WTC11 (cell line): ENCODE measurements around the gene TRIOBP. TPM values are rescaled to one million over a fixed set of nuclear protein-coding genes. Genes with fewer than 3 reads are reported as not detected.

ENCODE experiments used
- AFF4 ChIP-seq: sonication (generic); formaldehyde crosslinking; IDR thresholded peaks from 2 replicates; pipeline ENCODE4 v1.8.1; 2023; ENCODE audit warnings: mild to moderate bottlenecking, missing genetic modification reagents, borderline replicate concordance
- ATF1 ChIP-seq: sonication (generic); formaldehyde crosslinking; IDR thresholded peaks from 2 replicates; pipeline ENCODE4 v1.8.1; 2023; ENCODE audit warnings: mild to moderate bottlenecking, moderate library complexity, missing genetic modification reagents
- CREM ChIP-seq: sonication (generic); formaldehyde crosslinking; IDR thresholded peaks from 2 replicates; pipeline ENCODE4 v1.8.1; 2022; ENCODE audit warnings: mild to moderate bottlenecking, missing genetic modification reagents, moderate library complexity
- ELF4 ChIP-seq: sonication (generic); formaldehyde crosslinking; IDR thresholded peaks from 2 replicates; pipeline ENCODE4 v1.8.1; 2022; ENCODE audit warnings: low read depth, mild to moderate bottlenecking, moderate library complexity, missing genetic modification reagents
- FOXJ3 ChIP-seq: sonication (generic); formaldehyde crosslinking; IDR thresholded peaks from 2 replicates; pipeline ENCODE4 v1.9.0; 2021; ENCODE audit warnings: missing genetic modification reagents, mild to moderate bottlenecking, borderline replicate concordance
- FOXK1 ChIP-seq: sonication (generic); formaldehyde crosslinking; IDR thresholded peaks from 2 replicates; pipeline ENCODE4 v1.8.0; 2022; ENCODE audit warnings: mild to moderate bottlenecking, moderate library complexity, missing genetic modification reagents
- GRHL2 ChIP-seq: fragments of 250-450 bp; sonication (Bioruptor Pico); IDR thresholded peaks from 2 replicates; pipeline ENCODE4 v1.8.0; 2022; ENCODE audit warnings: mild to moderate bottlenecking, moderate library complexity; ENCODE audit not compliant: insufficient replicate concordance, severe bottlenecking
- IRF2 ChIP-seq: sonication (generic); formaldehyde crosslinking; IDR thresholded peaks from 2 replicates; pipeline ENCODE4 v1.8.0; 2022; ENCODE audit warnings: low read depth, missing genetic modification reagents, borderline replicate concordance
- JUN ChIP-seq: sonication (generic); formaldehyde crosslinking; IDR thresholded peaks from 2 replicates; pipeline ENCODE4 v1.8.0; 2023; ENCODE audit warnings: mild to moderate bottlenecking, missing genetic modification reagents
- MYBL2 ChIP-seq: sonication (generic); formaldehyde crosslinking; IDR thresholded peaks from 2 replicates; pipeline ENCODE4 v1.8.1; 2023; ENCODE audit warnings: mild to moderate bottlenecking, moderate library complexity, missing genetic modification reagents
- NFYB ChIP-seq: sonication (generic); formaldehyde crosslinking; conservative IDR thresholded peaks from 2 replicates; pipeline ENCODE4 v1.8.0; 2022; ENCODE audit warnings: low read depth, missing genetic modification reagents
- NR2C2 ChIP-seq: sonication (generic); formaldehyde crosslinking; IDR thresholded peaks from 2 replicates; pipeline ENCODE4 v1.8.0; 2022; ENCODE audit warnings: mild to moderate bottlenecking, missing genetic modification reagents
- OVOL2 ChIP-seq: fragments of 250-450 bp; sonication (Bioruptor Pico); IDR thresholded peaks from 2 replicates; pipeline ENCODE4 v1.9.0; 2021; ENCODE audit warnings: mild to moderate bottlenecking, borderline replicate concordance
- PRDM15 ChIP-seq: sonication (generic); formaldehyde crosslinking; IDR thresholded peaks from 2 replicates; pipeline ENCODE4 v1.8.0; 2022; ENCODE audit warnings: missing genetic modification reagents
- SMAD3 ChIP-seq: sonication (generic); formaldehyde crosslinking; IDR thresholded peaks from 2 replicates; pipeline ENCODE4 v1.8.0; 2022; ENCODE audit warnings: missing genetic modification reagents, mild to moderate bottlenecking, borderline replicate concordance
- TEAD4 ChIP-seq: sonication (generic); formaldehyde crosslinking; IDR thresholded peaks from 2 replicates; pipeline ENCODE4 v1.8.0; 2022; ENCODE audit warnings: mild to moderate bottlenecking, missing genetic modification reagents
- ZNF219 ChIP-seq: sonication (generic); formaldehyde crosslinking; IDR thresholded peaks from 2 replicates; pipeline ENCODE4 v1.8.0; 2023; ENCODE audit warnings: missing genetic modification reagents, mild to moderate bottlenecking, borderline replicate concordance
- ZNF671 ChIP-seq: fragments of 250-450 bp; sonication (Bioruptor Pico); IDR thresholded peaks from 2 replicates; pipeline ENCODE4 v1.8.0; 2021; ENCODE audit warnings: mild to moderate bottlenecking
- total RNA-seq: library from RNA; stranded (reverse); gene quantifications from 3 replicates; pipeline ENCODE4 v1.2.3, GENCODE V29; 2021
- TF ChIP-seq, protein P1 (sequence below): sonication (generic); formaldehyde crosslinking; IDR thresholded peaks from 2 replicates; pipeline ENCODE4 v1.8.1; 2022; ENCODE audit warnings: mild to moderate bottlenecking, missing genetic modification reagents, moderate library complexity, borderline replicate concordance
- TF ChIP-seq, protein P2 (sequence below): fragments of 200-600 bp; IDR thresholded peaks from 2 replicates; pipeline ENCODE4 v1.8.0; 2022; ENCODE audit warnings: antibody characterized with exemption
- TF ChIP-seq, protein P3 (sequence below): sonication (generic); formaldehyde crosslinking; IDR thresholded peaks from 2 replicates; pipeline ENCODE4 v1.8.0; 2022; ENCODE audit warnings: mild to moderate bottlenecking, missing genetic modification reagents
- TF ChIP-seq, protein P4 (sequence below): fragments of 250-450 bp; sonication (Bioruptor Pico); conservative IDR thresholded peaks from 2 replicates; pipeline ENCODE4 v1.9.0; 2021; ENCODE audit warnings: mild to moderate bottlenecking
- TF ChIP-seq, protein P5 (sequence below): sonication (generic); formaldehyde crosslinking; IDR thresholded peaks from 2 replicates; pipeline ENCODE4 v1.8.1; 2023; ENCODE audit warnings: mild to moderate bottlenecking, missing genetic modification reagents

Gene TRIOBP
- total RNA-seq, 1 experiment from 2014 or later, result 54.0 TPM

DNA sequence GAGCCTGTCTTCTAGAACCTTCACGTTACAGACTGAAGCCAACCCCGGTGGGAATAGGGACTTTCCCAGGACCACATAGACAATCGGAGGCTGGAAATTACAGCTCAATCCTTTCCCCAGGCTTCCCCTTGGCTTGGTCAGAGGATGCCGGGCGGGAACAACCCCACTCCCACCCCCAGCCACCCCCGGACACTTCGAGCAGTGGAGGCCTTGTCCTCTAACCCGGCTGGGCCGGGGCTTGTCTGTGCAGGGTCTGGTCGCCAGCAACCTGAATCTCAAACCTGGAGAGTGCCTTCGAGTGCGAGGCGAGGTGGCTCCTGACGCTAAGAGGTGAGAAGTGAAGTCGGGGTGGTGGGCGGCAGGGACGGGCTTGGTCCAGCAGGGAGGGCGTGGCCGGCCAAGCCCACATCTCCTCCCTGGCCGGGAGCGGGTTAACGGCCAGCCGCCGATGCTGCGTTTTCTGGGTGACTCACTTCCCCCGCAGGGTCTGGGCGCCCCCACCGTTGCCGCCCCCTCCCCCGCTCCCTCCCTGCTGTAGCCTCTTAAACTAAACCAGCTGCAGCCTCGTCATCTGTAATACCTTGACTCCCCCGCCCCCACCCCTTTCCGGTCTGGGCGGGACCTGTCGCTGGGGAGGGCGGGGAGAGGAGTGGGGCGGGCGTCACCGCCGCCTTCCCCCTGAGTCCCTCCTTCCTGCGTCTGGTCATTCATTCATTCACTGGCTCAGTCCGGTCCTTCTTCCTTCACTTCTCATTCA, 19.9 kb upstream of the TRIOBP start (continued):
- TF ChIP-seq JUN (CRISPR knock-in tag) (no peak), ZNF219 (CRISPR knock-in tag) (no peak), AFF4 (CRISPR knock-in tag) (no peak), ELF4 (CRISPR knock-in tag) (no peak), CREM (CRISPR knock-in tag) (no peak; the same call in 1 of the 2 replicates), FOXJ3 (no peak), TEAD4 (no peak), PRDM15 (CRISPR knock-in tag) (no peak), SMAD3 (CRISPR knock-in tag) (no peak), FOXK1 (CRISPR knock-in tag) (peak; percentile 70; the same call in 1 of the 2 replicates), ZNF671 (no peak), MYBL2 (no peak), OVOL2 (no peak), NFYB (CRISPR knock-in tag) (no peak), GRHL2 (no peak), ATF1 (CRISPR knock-in tag) (no peak), NR2C2 (CRISPR knock-in tag) (no peak), IRF2 (CRISPR knock-in tag) (no peak)
- TF ChIP-seq, protein P1, sequence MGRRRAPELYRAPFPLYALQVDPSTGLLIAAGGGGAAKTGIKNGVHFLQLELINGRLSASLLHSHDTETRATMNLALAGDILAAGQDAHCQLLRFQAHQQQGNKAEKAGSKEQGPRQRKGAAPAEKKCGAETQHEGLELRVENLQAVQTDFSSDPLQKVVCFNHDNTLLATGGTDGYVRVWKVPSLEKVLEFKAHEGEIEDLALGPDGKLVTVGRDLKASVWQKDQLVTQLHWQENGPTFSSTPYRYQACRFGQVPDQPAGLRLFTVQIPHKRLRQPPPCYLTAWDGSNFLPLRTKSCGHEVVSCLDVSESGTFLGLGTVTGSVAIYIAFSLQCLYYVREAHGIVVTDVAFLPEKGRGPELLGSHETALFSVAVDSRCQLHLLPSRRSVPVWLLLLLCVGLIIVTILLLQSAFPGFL (CRISPR knock-in tag), result no peak
- TF ChIP-seq, protein P2, sequence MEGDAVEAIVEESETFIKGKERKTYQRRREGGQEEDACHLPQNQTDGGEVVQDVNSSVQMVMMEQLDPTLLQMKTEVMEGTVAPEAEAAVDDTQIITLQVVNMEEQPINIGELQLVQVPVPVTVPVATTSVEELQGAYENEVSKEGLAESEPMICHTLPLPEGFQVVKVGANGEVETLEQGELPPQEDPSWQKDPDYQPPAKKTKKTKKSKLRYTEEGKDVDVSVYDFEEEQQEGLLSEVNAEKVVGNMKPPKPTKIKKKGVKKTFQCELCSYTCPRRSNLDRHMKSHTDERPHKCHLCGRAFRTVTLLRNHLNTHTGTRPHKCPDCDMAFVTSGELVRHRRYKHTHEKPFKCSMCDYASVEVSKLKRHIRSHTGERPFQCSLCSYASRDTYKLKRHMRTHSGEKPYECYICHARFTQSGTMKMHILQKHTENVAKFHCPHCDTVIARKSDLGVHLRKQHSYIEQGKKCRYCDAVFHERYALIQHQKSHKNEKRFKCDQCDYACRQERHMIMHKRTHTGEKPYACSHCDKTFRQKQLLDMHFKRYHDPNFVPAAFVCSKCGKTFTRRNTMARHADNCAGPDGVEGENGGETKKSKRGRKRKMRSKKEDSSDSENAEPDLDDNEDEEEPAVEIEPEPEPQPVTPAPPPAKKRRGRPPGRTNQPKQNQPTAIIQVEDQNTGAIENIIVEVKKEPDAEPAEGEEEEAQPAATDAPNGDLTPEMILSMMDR, result no peak
- TF ChIP-seq, protein P3, sequence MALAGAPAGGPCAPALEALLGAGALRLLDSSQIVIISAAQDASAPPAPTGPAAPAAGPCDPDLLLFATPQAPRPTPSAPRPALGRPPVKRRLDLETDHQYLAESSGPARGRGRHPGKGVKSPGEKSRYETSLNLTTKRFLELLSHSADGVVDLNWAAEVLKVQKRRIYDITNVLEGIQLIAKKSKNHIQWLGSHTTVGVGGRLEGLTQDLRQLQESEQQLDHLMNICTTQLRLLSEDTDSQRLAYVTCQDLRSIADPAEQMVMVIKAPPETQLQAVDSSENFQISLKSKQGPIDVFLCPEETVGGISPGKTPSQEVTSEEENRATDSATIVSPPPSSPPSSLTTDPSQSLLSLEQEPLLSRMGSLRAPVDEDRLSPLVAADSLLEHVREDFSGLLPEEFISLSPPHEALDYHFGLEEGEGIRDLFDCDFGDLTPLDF (CRISPR knock-in tag), result peak; percentile 53; the same call in 1 of the 2 replicates
- TF ChIP-seq, protein P4, sequence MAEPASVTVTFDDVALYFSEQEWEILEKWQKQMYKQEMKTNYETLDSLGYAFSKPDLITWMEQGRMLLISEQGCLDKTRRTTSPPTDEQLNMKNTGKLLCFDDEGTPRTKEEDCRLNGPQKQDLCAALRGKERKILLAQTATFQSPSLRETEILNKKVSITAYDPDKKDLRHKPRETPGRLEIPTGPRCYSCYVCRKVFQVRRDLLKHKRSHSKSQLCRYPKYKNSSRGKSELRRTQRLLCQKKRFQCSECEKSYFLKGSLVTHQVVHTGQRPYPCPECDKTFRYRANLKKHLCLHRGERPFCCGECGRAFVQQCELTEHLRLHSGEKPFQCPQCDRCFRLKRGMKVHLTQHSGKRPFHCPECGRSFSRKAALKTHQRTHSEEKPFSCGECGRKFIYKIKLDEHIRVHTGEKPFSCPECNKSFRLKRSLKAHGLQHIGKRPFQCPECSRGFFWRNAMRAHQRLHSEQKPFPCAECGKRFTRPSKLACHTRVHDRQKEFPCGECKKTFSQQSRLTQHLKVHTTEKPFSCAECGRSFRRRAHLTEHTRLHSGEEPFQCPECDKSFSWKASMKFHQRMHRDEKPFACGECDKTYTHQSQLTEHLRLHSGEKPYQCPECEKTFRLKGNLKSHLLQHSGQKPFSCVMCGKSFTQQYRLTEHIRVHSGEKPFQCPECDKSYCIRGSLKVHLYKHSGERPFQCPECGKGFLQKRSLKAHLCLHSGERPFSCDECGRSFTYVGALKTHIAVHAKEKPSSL, result no peak
- TF ChIP-seq, protein P5, sequence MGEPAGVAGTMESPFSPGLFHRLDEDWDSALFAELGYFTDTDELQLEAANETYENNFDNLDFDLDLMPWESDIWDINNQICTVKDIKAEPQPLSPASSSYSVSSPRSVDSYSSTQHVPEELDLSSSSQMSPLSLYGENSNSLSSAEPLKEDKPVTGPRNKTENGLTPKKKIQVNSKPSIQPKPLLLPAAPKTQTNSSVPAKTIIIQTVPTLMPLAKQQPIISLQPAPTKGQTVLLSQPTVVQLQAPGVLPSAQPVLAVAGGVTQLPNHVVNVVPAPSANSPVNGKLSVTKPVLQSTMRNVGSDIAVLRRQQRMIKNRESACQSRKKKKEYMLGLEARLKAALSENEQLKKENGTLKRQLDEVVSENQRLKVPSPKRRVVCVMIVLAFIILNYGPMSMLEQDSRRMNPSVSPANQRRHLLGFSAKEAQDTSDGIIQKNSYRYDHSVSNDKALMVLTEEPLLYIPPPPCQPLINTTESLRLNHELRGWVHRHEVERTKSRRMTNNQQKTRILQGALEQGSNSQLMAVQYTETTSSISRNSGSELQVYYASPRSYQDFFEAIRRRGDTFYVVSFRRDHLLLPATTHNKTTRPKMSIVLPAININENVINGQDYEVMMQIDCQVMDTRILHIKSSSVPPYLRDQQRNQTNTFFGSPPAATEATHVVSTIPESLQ (CRISPR knock-in tag), result no peak
